ENCODE measurements around the gene SMIM23. TPM values are rescaled to one million over a fixed set of nuclear protein-coding genes. Genes with fewer than 3 reads are reported as not detected.

Gene SMIM23
- total RNA-seq, 1 experiment from 2014 or later: not detected

- Mint-ChIP-seq H3K9me3 (ENCODE audit: unreplicated experiment) (peaks cover 19% of the 10 kb centered on the region), H3K36me3 (ENCODE audit: insufficient read depth, unreplicated experiment) (no peaks in the 10 kb centered on the region), H3K4me1 (ENCODE audit: insufficient read depth, unreplicated experiment) (no peaks in the 10 kb centered on the region), H3K27me3 (ENCODE audit: insufficient read depth, unreplicated experiment) (no peaks in the 10 kb centered on the region), H3K27ac (ENCODE audit: low read depth, unreplicated experiment) (no peak overlapping the region), H3K4me3 (ENCODE audit: unreplicated experiment) (no peak overlapping the region)
- DNase-seq (ENCODE audit: unreplicated experiment): no peak
- no TSS peak for BruUV-seq (replicated peaks)
- ChIA-PET CTCF (interaction anchor here (1.2 kb wide), 1 partner anchor 407 kb away, joined by 3 read pairs; no protein-coding TSS in a partner anchor), POLR2A (no interaction called here)
- intact Hi-C loops (cut with micrococcal nuclease): no loop called here
- TF ChIP-seq CTCF (IDR thresholded peaks at IDR 0.05; ENCODE audit: unreplicated experiment): no peak
These were observed 39.4 kb downstream of the SMIM23 start for GRCh38 chr5:171825051-171825450.

GRCh38 chr5:171826132-171826531, 40.5 kb downstream of the SMIM23 start:
- CTCF ChIA-PET: interaction anchor here (1.2 kb wide), 1 partner anchor 408 kb away, joined by 3 read pairs; no protein-coding TSS in a partner anchor
- H3K27ac Mint-ChIP-seq (ENCODE audit: low read depth, unreplicated experiment): no peak overlapping the region
- BruUV-seq (replicated peaks): no TSS peak
- POLR2A ChIA-PET: interaction anchor here (0.9 kb wide), 1 partner anchor 12 kb away, joined by 4 read pairs; no protein-coding TSS in a partner anchor
- no peak overlapping the region for H3K4me3 Mint-ChIP-seq (ENCODE audit: unreplicated experiment)
- TF ChIP-seq CTCF (IDR thresholded peaks at IDR 0.05; ENCODE audit: unreplicated experiment): no peak
- no peak for DNase-seq (ENCODE audit: unreplicated experiment)
- intact Hi-C loops (cut with micrococcal nuclease): no loop called here
- no peaks in the 10 kb centered on the region for H3K36me3 Mint-ChIP-seq (ENCODE audit: insufficient read depth, unreplicated experiment)
- H3K9me3 Mint-ChIP-seq (ENCODE audit: unreplicated experiment): peaks cover 22% of the 10 kb centered on the region
- H3K4me1 Mint-ChIP-seq (ENCODE audit: insufficient read depth, unreplicated experiment): no peaks in the 10 kb centered on the region
- H3K27me3 Mint-ChIP-seq (ENCODE audit: insufficient read depth, unreplicated experiment): no peaks in the 10 kb centered on the region

- Mint-ChIP-seq H3K4me1 (ENCODE audit: insufficient read depth, unreplicated experiment) (no peaks in the 10 kb centered on the region), H3K9me3 (ENCODE audit: unreplicated experiment) (peaks cover 33% of the 10 kb centered on the region), H3K27me3 (ENCODE audit: insufficient read depth, unreplicated experiment) (no peaks in the 10 kb centered on the region), H3K4me3 (ENCODE audit: unreplicated experiment) (no peak overlapping the region), H3K36me3 (ENCODE audit: insufficient read depth, unreplicated experiment) (no peaks in the 10 kb centered on the region), H3K27ac (ENCODE audit: low read depth, unreplicated experiment) (no peak overlapping the region)
- POLR2A ChIA-PET: no interaction called here
- intact Hi-C loops (cut with micrococcal nuclease): no loop called here
- DNase-seq (ENCODE audit: unreplicated experiment): no peak
- BruUV-seq (replicated peaks): no TSS peak
- no peak for TF ChIP-seq CTCF (IDR thresholded peaks at IDR 0.05; ENCODE audit: unreplicated experiment)
- CTCF ChIA-PET: no interaction called here
These were observed 41.5 kb downstream of the SMIM23 start for GRCh38 chr5:171827162-171827561.

- TF ChIP-seq CTCF (IDR thresholded peaks at IDR 0.05; ENCODE audit: unreplicated experiment): no peak
- CTCF ChIA-PET: no interaction called here
- no peak for DNase-seq (ENCODE audit: unreplicated experiment)
- POLR2A ChIA-PET: no interaction called here
- BruUV-seq (replicated peaks): no TSS peak
- Mint-ChIP-seq H3K4me3 (ENCODE audit: unreplicated experiment) (no peak overlapping the region), H3K36me3 (ENCODE audit: insufficient read depth, unreplicated experiment) (peaks cover 7% of the 10 kb centered on the region), H3K9me3 (ENCODE audit: unreplicated experiment) (peaks cover 22% of the 10 kb centered on the region), H3K27me3 (ENCODE audit: insufficient read depth, unreplicated experiment) (no peaks in the 10 kb centered on the region), H3K4me1 (ENCODE audit: insufficient read depth, unreplicated experiment) (no peaks in the 10 kb centered on the region), H3K27ac (ENCODE audit: low read depth, unreplicated experiment) (no peak overlapping the region)
- intact Hi-C loops (cut with micrococcal nuclease): no loop called here
These were observed 45.1 kb downstream of the SMIM23 start for GRCh38 chr5:171830686-171831085.
